Heart left ventricle (tissue), 13 donors: ENCODE results near the gene UBXN1.

Experiments
- CTCF ChIP-seq, 12 donors: fragments of 200-600 bp; sonication (generic) in 4 of 12; IDR thresholded peaks; one replicate each; pipeline versions ENCODE4 v1.5.0 to v1.8.0; 2018 to 2022; ENCODE audit warnings: antibody characterized with exemption in 12 of 12, mild to moderate bottlenecking in 5 of 12
- POLR2A ChIP-seq, 2 donors: fragments of 450-650 bp; IDR thresholded peaks; one replicate each; pipeline ENCODE4 v1.6.1; 2017; ENCODE audit warnings: antibody characterized with exemption in 2 of 2, mild to moderate bottlenecking in 2 of 2, moderate library complexity in 2 of 2
- donor health status: ischemic (EF 13 %, LVEDD 7.1; RV severe dilation, severe dysfunction).
- donor health status: DM: no; HTN: yes; CAD: no.
- donor health status: DM: no; HTN: no; CAD: no.
- donor health status: ischemic (EF 25% LVEDD 6.9; RV normal size, moderate dysfunction).
- donor health status: ischemic (EF 25% LVEDD 5.7; RV mildly dilated, moderate dysfunction).
- donor health status: ischemic (EF 35%, LVEDD 5.7; RV mildly dilated, moderate dysfunction).
- donor health status: nonischemic (EF 11% LVEDD 7.7; RV severe dilation, severe dysfunction).
- donor health status: DM: yes; HTN: yes; CAD: no.
- donor health status: PGD.
- donor health status: ischemic (EF 29% LVEDD 5.4; RV normal size, mild dysfunction).
- donor health status: nonischemic (EF 23%, LVEDD 6.1; RV moderate dilation, normal function).

DNA sequence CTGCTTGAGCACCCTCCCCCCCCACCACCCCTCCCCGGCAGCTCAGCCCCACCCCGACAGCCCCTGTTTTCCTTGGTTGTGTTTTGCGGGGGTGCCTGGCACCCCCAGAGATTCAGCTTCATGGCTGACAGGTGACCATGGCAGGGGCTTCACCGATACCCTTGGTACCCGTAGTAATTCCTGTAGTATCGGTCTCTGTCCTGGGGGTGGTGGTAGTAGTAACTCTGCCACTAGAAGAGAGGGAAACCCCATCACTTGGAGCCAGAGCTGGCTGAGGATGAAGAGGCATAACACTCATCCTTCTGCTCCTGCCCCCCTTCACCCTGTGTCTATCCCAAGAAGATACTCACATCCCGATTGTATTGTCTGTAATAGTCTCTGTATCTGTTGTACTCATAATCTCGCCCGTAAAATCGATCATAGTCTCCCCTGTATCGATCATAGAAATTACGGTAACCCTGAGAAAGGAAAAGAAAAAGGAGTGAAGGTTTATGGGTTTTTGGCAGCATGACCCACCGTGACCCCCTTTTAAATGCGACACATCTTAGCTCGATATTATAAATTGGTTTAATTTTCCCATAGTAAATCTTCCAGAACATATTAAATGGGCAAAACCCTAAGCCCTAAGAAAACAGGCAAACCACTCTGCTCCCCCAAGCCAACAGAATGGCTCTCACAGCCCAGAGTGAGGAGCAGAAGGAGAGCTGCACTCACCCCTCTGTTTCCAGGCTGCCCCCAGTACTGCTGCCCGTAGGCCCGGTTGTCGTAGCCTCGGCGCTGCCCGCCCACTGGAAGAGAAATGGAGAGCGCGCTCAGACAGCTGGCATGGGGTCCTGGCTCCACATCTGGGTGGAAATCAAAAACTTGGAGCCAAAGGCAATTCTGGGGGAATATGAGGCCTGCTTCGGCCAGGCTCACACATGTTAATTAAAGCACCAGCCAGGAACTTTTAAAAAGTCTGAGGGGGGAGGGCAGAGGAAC lies 36.6 kb upstream of the UBXN1 start:
- TF ChIP-seq CTCF (IDR thresholded peaks at IDR 0.05) (no peak), POLR2A (IDR thresholded peaks at IDR 0.05) (no peak)
